GM21619 (cell line): ENCODE measurements around the gene ACTRT2.

Experiments
- ATAC-seq: cut with Tn5 transposase; IDR thresholded peaks from one replicate; pipeline ENCODE4 v1.9.1; 2021; ENCODE audit not compliant: unreplicated experiment

The ACTRT2 gene

GRCh38 chr1:3052501-3052900 lies 31.2 kb downstream of the ACTRT2 start:
- ATAC-seq, result no peak

- ATAC-seq, result no peak
These were observed 32.2 kb downstream of the ACTRT2 start for GRCh38 chr1:3053366-3053980.

GRCh38 chr1:3053986-3054385 lies 32.7 kb downstream of the ACTRT2 start:
- no peak for ATAC-seq

GRCh38 chr1:3054474-3054873 lies 33.2 kb downstream of the ACTRT2 start:
- ATAC-seq, result no peak

- ATAC-seq, result no peak
These were observed 33.8 kb downstream of the ACTRT2 start for GRCh38 chr1:3055051-3055450.

GRCh38 chr1:3056641-3057040 lies 35.4 kb downstream of the ACTRT2 start:
- no peak for ATAC-seq

- ATAC-seq, result no peak
These were observed 37.2 kb downstream of the ACTRT2 start for GRCh38 chr1:3058263-3059030.

- ATAC-seq, result no peak
These were observed 38.9 kb downstream of the ACTRT2 start for GRCh38 chr1:3060127-3060526.

- ATAC-seq, result no peak
These were observed 39.6 kb downstream of the ACTRT2 start for GRCh38 chr1:3060601-3061551.

GRCh38 chr1:3061566-3061965 lies 40.3 kb downstream of the ACTRT2 start:
- no peak for ATAC-seq

- ATAC-seq, result no peak
These were observed 40.8 kb downstream of the ACTRT2 start for GRCh38 chr1:3061981-3062615.

GRCh38 chr1:3062616-3063378 lies 41.5 kb downstream of the ACTRT2 start:
- no peak for ATAC-seq

GRCh38 chr1:3063379-3064295 lies 42.4 kb downstream of the ACTRT2 start:
- no peak for ATAC-seq

GRCh38 chr1:3064296-3064850 lies 43.1 kb downstream of the ACTRT2 start:
- ATAC-seq, result no peak

GRCh38 chr1:3064901-3065300 lies 43.6 kb downstream of the ACTRT2 start:
- ATAC-seq, result no peak

- ATAC-seq, result no peak
These were observed 44.1 kb downstream of the ACTRT2 start for GRCh38 chr1:3065396-3065795.

GRCh38 chr1:3065797-3066196 lies 44.5 kb downstream of the ACTRT2 start:
- no peak for ATAC-seq

GRCh38 chr1:3066250-3066711 lies 45.0 kb downstream of the ACTRT2 start:
- no peak for ATAC-seq

GRCh38 chr1:3066826-3067225 lies 45.6 kb downstream of the ACTRT2 start:
- no peak for ATAC-seq
